ENCODE results near the gene DZANK1. TPM values are rescaled to one million over a fixed set of nuclear protein-coding genes. Genes with fewer than 3 reads are reported as not detected.

Gene DZANK1
- total RNA-seq, 1 experiment from 2014 or later: 1.7 TPM

DNA sequence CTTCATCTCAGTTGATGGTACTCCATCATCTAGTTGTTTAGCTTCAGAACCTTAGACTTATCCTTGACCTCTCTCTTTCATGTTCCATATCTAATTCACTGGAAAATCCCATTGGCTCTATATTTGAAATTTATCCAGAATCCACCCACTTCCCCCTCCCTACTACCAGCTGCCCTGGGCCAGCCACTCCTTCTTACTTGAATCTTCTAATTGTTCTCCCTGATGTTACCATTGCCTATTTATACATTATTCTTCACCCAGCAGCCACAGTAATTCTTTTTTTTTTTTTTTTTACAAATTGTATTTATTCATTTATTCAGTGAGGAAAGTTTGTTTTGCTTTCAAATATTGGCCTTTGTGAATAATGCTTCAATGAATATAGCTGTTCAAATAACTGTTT lies 49.1 kb upstream of the DZANK1 start (continued):
- TF ChIP-seq FOSL1 (IDR thresholded peaks at IDR 0.05; ENCODE audit: low read depth) (no peak), CBX3 (IDR thresholded peaks at IDR 0.05; ENCODE audit: low read depth) (no peak), ZFX (IDR thresholded peaks at IDR 0.05) (no peak), SRF (IDR thresholded peaks at IDR 0.05; ENCODE audit: low read depth) (no peak), JUND (IDR thresholded peaks at IDR 0.05) (no peak)

DNA sequence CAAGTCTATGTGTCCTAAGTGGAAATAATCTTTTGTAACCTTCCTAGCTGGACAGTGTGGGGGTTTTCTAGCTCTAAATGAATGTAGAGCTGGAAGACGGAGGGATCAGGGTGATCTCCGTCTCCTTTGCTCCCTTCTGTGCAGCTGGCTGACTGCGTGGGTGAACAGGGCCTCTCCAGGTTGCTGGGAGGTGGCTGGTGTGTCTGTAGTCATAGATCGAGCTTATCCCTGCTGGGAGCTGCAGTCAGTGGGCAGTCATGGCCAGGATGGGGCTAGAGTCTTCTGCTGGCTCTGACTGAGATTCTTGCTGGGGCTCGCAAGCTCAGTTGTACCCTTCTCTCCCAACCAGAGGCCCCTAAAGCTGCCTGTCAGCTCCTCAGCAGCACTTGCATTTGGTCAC lies 47.3 kb upstream of the DZANK1 start:
- TF ChIP-seq ELF1 (IDR thresholded peaks at IDR 0.05; ENCODE audit: borderline replicate concordance, low read depth) (no peak), EZH2phosphoT487 (IDR thresholded peaks at IDR 0.05; ENCODE audit: borderline replicate concordance) (no peak), EZH2 (IDR thresholded peaks at IDR 0.05) (no peak), SP1 (IDR thresholded peaks at IDR 0.05; ENCODE audit: low read depth) (no peak), POLR2AphosphoS5 (IDR thresholded peaks at IDR 0.05; ENCODE audit: low read depth, low read length) (no peak), RAD21 (IDR thresholded peaks at IDR 0.05; ENCODE audit: low read depth) (no peak), ZFX (IDR thresholded peaks at IDR 0.05) (no peak), CEBPB (IDR thresholded peaks at IDR 0.05; ENCODE audit: low read depth) (no peak), JUND (IDR thresholded peaks at IDR 0.05) (no peak), ZNF274 (IDR thresholded peaks at IDR 0.05; ENCODE audit: low read depth, low read length) (no peak), EGR1 (IDR thresholded peaks at IDR 0.05; ENCODE audit: low read depth) (no peak), FOSL1 (IDR thresholded peaks at IDR 0.05; ENCODE audit: low read depth) (no peak), YY1 (IDR thresholded peaks at IDR 0.05; ENCODE audit: extremely low read depth, insufficient replicate concordance, low read depth, low read length) (no peak), SRF (IDR thresholded peaks at IDR 0.05; ENCODE audit: low read depth) (no peak), CBX3 (IDR thresholded peaks at IDR 0.05; ENCODE audit: low read depth) (no peak), POLR2A (IDR thresholded peaks at IDR 0.05; ENCODE audit: borderline replicate concordance, extremely low read depth, insufficient read depth, insufficient read length) (no peak)
- TF ChIP-seq, protein P1, sequence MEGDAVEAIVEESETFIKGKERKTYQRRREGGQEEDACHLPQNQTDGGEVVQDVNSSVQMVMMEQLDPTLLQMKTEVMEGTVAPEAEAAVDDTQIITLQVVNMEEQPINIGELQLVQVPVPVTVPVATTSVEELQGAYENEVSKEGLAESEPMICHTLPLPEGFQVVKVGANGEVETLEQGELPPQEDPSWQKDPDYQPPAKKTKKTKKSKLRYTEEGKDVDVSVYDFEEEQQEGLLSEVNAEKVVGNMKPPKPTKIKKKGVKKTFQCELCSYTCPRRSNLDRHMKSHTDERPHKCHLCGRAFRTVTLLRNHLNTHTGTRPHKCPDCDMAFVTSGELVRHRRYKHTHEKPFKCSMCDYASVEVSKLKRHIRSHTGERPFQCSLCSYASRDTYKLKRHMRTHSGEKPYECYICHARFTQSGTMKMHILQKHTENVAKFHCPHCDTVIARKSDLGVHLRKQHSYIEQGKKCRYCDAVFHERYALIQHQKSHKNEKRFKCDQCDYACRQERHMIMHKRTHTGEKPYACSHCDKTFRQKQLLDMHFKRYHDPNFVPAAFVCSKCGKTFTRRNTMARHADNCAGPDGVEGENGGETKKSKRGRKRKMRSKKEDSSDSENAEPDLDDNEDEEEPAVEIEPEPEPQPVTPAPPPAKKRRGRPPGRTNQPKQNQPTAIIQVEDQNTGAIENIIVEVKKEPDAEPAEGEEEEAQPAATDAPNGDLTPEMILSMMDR (IDR thresholded peaks at IDR 0.05 in 2 of 3, conservative IDR thresholded peaks at IDR 0.05 in 1 of 3; ENCODE audit: borderline replicate concordance in 1 of 3, insufficient read depth in 1 of 3, low read depth in 2 of 3, low read length in 2 of 3): no peak
- TF ChIP-seq, protein P2, sequence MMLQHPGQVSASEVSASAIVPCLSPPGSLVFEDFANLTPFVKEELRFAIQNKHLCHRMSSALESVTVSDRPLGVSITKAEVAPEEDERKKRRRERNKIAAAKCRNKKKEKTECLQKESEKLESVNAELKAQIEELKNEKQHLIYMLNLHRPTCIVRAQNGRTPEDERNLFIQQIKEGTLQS (IDR thresholded peaks at IDR 0.05): no peak
- TF ChIP-seq, protein P3, sequence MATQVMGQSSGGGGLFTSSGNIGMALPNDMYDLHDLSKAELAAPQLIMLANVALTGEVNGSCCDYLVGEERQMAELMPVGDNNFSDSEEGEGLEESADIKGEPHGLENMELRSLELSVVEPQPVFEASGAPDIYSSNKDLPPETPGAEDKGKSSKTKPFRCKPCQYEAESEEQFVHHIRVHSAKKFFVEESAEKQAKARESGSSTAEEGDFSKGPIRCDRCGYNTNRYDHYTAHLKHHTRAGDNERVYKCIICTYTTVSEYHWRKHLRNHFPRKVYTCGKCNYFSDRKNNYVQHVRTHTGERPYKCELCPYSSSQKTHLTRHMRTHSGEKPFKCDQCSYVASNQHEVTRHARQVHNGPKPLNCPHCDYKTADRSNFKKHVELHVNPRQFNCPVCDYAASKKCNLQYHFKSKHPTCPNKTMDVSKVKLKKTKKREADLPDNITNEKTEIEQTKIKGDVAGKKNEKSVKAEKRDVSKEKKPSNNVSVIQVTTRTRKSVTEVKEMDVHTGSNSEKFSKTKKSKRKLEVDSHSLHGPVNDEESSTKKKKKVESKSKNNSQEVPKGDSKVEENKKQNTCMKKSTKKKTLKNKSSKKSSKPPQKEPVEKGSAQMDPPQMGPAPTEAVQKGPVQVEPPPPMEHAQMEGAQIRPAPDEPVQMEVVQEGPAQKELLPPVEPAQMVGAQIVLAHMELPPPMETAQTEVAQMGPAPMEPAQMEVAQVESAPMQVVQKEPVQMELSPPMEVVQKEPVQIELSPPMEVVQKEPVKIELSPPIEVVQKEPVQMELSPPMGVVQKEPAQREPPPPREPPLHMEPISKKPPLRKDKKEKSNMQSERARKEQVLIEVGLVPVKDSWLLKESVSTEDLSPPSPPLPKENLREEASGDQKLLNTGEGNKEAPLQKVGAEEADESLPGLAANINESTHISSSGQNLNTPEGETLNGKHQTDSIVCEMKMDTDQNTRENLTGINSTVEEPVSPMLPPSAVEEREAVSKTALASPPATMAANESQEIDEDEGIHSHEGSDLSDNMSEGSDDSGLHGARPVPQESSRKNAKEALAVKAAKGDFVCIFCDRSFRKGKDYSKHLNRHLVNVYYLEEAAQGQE (IDR thresholded peaks at IDR 0.05; ENCODE audit: low read depth): no peak
- TF ChIP-seq, protein P4, sequence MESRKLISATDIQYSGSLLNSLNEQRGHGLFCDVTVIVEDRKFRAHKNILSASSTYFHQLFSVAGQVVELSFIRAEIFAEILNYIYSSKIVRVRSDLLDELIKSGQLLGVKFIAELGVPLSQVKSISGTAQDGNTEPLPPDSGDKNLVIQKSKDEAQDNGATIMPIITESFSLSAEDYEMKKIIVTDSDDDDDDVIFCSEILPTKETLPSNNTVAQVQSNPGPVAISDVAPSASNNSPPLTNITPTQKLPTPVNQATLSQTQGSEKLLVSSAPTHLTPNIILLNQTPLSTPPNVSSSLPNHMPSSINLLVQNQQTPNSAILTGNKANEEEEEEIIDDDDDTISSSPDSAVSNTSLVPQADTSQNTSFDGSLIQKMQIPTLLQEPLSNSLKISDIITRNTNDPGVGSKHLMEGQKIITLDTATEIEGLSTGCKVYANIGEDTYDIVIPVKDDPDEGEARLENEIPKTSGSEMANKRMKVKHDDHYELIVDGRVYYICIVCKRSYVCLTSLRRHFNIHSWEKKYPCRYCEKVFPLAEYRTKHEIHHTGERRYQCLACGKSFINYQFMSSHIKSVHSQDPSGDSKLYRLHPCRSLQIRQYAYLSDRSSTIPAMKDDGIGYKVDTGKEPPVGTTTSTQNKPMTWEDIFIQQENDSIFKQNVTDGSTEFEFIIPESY (IDR thresholded peaks at IDR 0.05; ENCODE audit: extremely low read depth, insufficient replicate concordance, low read length): no peak
- Histone ChIP-seq H3K4me1 (ENCODE audit: control insufficient read depth in 1 of 2, insufficient read depth in 2 of 2, low read length in 2 of 2) (peaks cover 0 to under 1% of the 10 kb centered on the region in 2 experiments; a peak in 1 of 4 replicates), H3K4me2 (ENCODE audit: low read length) (no peak overlapping the region), H3K79me2 (ENCODE audit: insufficient read depth, low read length) (peaks cover 40% of the 10 kb centered on the region), H3K4me3 (replicated peaks in 1 of 2; ENCODE audit: low read depth in 1 of 2, low read length in 2 of 2) (no peak overlapping the region), H3K27ac (ENCODE audit: low read depth, low read length) (no peak overlapping the region), H2AFZ (ENCODE audit: low read depth, low read length, poor library complexity, severe bottlenecking) (no peak overlapping the region), H3K9me2 (ENCODE audit: insufficient read depth) (no peaks in the 10 kb centered on the region), H3K9me3 (ENCODE audit: control insufficient read depth in 1 of 2, insufficient read depth in 1 of 2, low read depth in 1 of 2, low read length in 2 of 2) (no peaks in the 10 kb centered on the region), H3K9ac (ENCODE audit: low read length) (no peak overlapping the region), H4K20me1 (ENCODE audit: insufficient read depth) (no peaks in the 10 kb centered on the region), H3K27me3 (ENCODE audit: insufficient read depth, low read length) (no peaks in the 10 kb centered on the region), H3K36me3 (ENCODE audit: control insufficient read depth in 1 of 2, insufficient read depth in 2 of 2, low read length in 2 of 2) (peaks cover 25 to 43% of the 10 kb centered on the region in 2 experiments)
- RAD21 ChIA-PET (ENCODE audit: low non-redundant PET in 1 of 2, low total read pairs in 2 of 2, uncharacterized antibody in 2 of 2, unreplicated experiment in 2 of 2): no interaction called here
- POLR2A ChIA-PET: no interaction called here
- BruUV-seq (replicated peaks): no TSS peak
- CTCF ChIA-PET: no interaction called here
- DNase-seq (ENCODE audit: low read depth, low spot score) (no peak), ATAC-seq (no peak)
- intact Hi-C loops (cut with micrococcal nuclease): no loop called here

Data from HCT116 (cell line).